ENCODE results near the gene EHD1. TPM values are rescaled to one million over a fixed set of nuclear protein-coding genes. Genes with fewer than 3 reads are reported as not detected.
"Not testable (repeated sequence)": the region's sequence is repeated elsewhere in the genome, so short reads cannot be mapped to it uniquely, and the experiment has no call there.

Gene EHD1
- polyA plus RNA-seq, 1 donor = 105 TPM

- DNase-seq (ENCODE audit: low read depth) = no peak
These were observed 47.0 kb downstream of the EHD1 start for GRCh38 chr11:64831411-64831891.

- DNase-seq (ENCODE audit: low read depth) = no peak
These were observed 48.7 kb downstream of the EHD1 start for GRCh38 chr11:64829536-64830251.

- no peak for DNase-seq (ENCODE audit: low read depth)
These were observed 51.0 kb downstream of the EHD1 start for GRCh38 chr11:64827451-64827839.

DNA sequence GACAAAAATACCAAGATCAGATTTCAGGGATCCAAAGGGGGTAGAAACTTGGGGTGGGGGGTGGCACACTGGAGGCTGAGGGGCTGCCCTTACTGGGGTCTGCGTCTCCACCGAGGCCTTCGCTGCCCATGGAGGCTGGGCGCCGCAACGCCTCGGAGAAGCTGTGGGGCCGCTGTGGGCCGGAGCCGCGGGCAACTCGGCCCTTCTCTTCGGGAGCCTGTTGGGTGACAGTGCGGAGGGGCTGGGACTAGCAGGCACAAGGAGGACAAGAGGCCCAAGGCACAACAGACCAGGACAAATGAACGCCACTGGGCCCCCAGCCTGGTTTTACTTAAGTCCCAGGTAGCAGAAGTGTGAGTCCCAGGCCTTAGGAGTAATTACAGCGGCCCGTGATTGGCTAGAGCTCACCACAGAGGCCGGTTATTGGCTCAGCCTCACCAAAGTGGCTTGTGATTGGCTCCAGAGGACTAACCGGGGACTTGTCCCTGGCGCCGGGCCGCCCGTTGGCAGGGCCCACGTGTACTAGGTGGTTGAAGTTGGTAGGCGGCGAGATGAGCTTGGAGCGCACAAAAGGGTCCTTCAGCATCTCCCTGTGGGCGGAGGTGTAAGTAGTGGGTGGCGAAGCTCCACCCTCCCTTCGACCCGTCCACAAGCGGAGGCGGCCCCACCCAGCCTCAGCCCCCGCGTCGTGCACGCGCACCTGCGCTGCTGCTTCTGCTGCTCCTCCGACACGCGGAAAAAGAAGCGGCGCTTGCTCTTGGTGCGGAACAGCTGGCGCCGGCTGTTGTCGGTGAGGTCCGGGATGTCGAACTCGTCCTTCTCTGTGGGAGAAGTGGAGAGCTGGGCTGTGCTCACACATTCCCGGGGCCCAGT lies 51.6 kb downstream of the EHD1 start:
- no peak for DNase-seq (ENCODE audit: low read depth)

- DNase-seq (ENCODE audit: low read depth) = no peak
These were observed 52.4 kb downstream of the EHD1 start for GRCh38 chr11:64826062-64826461.

- no peak for DNase-seq (ENCODE audit: low read depth)
These were observed 54.8 kb downstream of the EHD1 start for GRCh38 chr11:64823568-64824119.

- DNase-seq (ENCODE audit: low read depth) = no peak
These were observed 60.9 kb downstream of the EHD1 start for GRCh38 chr11:64817476-64817875.

GRCh38 chr11:64815433-64815832 lies 63.0 kb downstream of the EHD1 start:
- not testable (repeated sequence) for DNase-seq (ENCODE audit: low read depth)

- DNase-seq (ENCODE audit: low read depth) = no peak
These were observed 63.7 kb downstream of the EHD1 start for GRCh38 chr11:64814712-64815187.

- no peak for DNase-seq (ENCODE audit: low read depth)
These were observed 64.6 kb downstream of the EHD1 start for GRCh38 chr11:64813826-64814225.

GRCh38 chr11:64810891-64811272 lies 67.5 kb downstream of the EHD1 start:
- DNase-seq (ENCODE audit: low read depth) = no peak

DNA sequence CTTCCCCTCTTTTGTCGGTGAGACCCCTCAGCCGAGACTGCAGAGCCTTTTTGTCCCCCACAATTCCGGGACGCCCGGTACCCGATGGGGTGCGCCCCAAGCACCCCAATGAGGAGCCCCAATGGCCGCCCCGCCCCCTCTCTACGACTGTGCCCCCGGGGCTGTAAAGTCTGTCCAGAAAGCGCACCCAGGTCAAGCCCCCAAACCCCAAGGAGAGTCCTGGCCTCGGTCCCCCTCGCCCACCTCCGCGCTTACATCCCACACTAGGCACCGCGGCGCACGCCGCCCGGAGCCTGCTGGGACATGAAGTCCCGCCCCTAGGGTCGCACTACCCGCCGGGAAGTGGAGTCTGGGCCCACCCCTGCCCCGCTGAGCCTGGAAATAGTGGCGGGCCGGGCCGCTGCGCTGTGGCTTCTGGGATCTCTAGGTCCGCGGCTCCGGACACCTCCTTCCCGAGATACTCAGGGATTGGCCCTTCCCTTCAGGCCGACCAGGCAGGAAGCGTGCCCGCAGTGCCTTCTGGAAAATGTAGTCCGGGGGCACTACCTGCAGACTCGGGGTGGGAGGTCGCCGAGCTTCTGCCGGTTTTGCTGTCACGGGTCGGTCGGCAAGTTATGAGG lies 68.0 kb downstream of the EHD1 start, which contains the start of gene MEN1:
MEN1 (minus strand) TSS at position 281 of the 620 bp plus-strand sequence. CDS start 442 bp downstream, outside the sequence.
- DNase-seq (ENCODE audit: low read depth) = peak; percentile 77

DNA sequence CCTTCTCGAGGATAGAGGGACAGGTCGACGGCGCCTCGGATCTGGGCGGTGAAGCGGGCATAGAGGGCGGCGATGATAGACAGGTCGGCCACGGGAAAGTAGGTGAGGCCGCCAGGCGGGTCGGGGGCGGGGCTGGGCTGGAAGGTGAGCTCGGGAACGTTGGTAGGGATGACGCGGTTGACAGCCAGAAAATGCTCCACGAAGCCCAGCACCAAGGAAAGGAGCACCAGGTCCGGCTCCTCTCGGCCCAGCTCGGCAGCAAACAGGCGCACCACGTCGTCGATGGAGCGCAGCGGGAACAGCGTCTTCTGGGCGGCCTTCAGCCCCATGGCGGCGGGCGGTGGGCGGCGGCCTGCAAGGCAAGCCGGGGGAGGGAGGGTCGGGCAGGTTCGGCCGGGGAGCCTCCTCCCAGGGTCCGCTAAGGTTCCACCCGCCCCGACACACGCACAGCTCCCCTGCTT lies 68.6 kb downstream of the EHD1 start:
- no peak for DNase-seq (ENCODE audit: low read depth)

- no peak for DNase-seq (ENCODE audit: low read depth)
These were observed 72.9 kb downstream of the EHD1 start for GRCh38 chr11:64805481-64805880.

DNA sequence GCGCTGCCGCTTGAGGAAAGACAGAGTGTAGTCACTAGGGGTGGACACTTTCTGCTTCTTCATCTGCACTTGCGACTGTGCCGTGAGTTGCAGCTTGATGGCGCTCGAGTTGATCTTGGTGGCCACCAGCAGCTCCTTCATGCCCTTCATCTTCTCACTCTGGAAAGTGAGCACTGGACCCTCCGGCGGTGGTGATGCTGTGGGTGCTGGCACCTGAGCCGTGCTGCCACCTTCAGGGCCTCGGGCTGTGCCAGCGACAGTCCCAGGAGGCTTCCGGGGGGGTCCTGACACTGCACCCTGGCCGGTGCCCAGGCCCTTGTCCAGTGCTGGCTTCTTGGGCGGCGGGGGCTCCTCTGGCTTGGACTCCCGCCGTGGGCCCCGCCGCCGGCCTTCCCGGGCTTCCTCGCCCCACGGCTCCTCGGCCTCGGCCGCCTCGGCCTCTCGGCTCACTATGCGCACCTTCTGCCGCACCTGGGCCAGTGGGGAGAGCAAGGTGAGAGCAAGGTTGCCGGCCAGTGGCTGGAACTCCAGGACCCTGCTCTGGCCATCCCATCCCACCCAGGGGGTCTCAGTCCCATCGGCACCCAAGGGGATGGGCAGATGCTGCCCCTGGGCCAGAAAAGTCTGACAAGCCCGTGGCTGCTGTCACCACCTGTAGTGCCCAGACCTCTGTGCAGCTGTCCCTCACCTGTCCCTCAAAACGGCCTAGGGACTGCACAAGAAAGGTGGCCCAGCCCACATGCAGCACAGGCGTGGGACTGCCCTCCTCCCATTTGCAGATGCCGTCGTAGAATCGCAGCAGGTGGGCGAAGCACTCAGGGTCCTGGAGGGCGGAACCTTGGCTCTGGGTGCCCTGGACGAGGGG lies 73.8 kb downstream of the EHD1 start:
- no peak for DNase-seq (ENCODE audit: low read depth)

- DNase-seq (ENCODE audit: low read depth) = no peak
These were observed 74.5 kb downstream of the EHD1 start for GRCh38 chr11:64803846-64804345.

DNA sequence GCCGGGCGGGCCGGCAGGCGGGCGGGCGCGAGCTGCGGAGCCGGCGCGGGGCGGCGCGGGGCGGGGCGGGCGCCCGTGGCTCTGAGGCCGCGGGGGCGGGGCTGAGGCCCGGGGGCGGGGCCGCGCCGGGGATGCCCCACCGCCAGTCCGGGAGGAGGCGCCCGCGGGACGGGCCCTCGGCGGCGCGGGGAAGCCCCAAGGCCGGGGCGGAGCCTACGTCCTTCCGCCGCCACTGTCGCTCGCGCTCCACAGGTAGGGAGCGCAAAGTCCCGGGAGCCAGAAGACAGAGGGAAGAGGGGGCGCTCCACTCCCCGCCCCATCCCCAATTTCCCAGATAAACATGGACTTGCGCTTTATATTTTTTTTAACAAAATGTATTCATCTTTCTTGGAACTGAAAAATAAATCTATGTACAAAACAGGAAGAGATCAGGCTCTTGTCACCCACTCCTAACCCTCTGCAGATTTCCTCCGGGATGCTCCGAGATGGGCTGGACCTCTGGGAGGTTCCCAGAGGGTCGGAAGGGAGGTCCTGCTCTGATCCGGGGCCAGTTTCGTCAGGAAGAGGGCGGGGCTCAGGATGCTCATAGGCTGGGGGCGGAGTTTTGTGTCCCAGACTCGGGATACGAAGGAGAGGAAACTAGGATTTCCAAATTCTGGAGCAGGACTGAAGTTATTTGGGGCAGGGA lies 75.1 kb downstream of the EHD1 start, which contains the start of gene MAP4K2:
MAP4K2 (minus strand) TSS at position 57 of the 688 bp plus-strand sequence. CDS start 65 bp downstream, outside the sequence.
- DNase-seq (ENCODE audit: low read depth) = peak; percentile 51

- DNase-seq (ENCODE audit: low read depth) = no peak
These were observed 75.9 kb downstream of the EHD1 start for GRCh38 chr11:64802370-64803157.

Data from forelimb muscle (tissue), 1 donor.